ENCODE results near the gene PNPLA7. TPM values are rescaled to one million over a fixed set of nuclear protein-coding genes. Genes with fewer than 3 reads are reported as not detected.

The PNPLA7 gene
- total RNA-seq, 4 donors from 2014 or later: 10.1 to 23.6 (median 11.6) TPM

Small RNA genes within 50 kb of the gene (microRNA-seq; reads per million reads assigned to microRNA genes)
- gene MIR7114: 1.5 reads per million

Other genes with a start within 250 kb of the PNPLA7 start
- gene NRARP, start 248.1 kb downstream of the PNPLA7 start, total RNA-seq: 10 to 100 TPM in 1 of 4 donors, 1 to 10 TPM in 3; 1.8 to 10.2 (median 6.8) TPM
- gene EXD3, start 127.2 kb downstream of the PNPLA7 start, total RNA-seq: 10 to 100 TPM; 13.0 to 32.0 (median 26.6) TPM
- gene NOXA1, start 127.0 kb downstream of the PNPLA7 start, total RNA-seq: 10 to 100 TPM in 2 of 4 donors, 1 to 10 TPM in 2; 5.4 to 16.6 (median 10.0) TPM
- under 1 TPM in 2 of 4 donors, not detected in 2; 0.29 to 0.78 TPM for gene ENTPD8, start 109.0 kb downstream of the PNPLA7 start, total RNA-seq
- 10 to 100 TPM; 50.1 to 58.5 (median 54.2) TPM for gene NSMF, start 91.1 kb downstream of the PNPLA7 start, total RNA-seq
- gene MRPL41, start 1.5 kb upstream of the PNPLA7 start, total RNA-seq: 10 to 100 TPM; 24.5 to 67.2 (median 47.7) TPM
- gene DPH7, start 28.5 kb upstream of the PNPLA7 start, total RNA-seq: 10 to 100 TPM; 20.8 to 47.4 (median 34.1) TPM
- gene ZMYND19, start 40.1 kb upstream of the PNPLA7 start, total RNA-seq: 10 to 100 TPM in 1 of 4 donors, 1 to 10 TPM in 3; 8.7 to 14.3 (median 9.5) TPM
- gene ARRDC1, start 55.3 kb upstream of the PNPLA7 start, total RNA-seq: 10 to 100 TPM; 45.6 to 66.2 (median 61.2) TPM
- 10 to 100 TPM; 56.8 to 99.5 (median 94.4) TPM for gene EHMT1, start 68.6 kb upstream of the PNPLA7 start, total RNA-seq

Measured in thyroid gland (tissue), 4 donors.